C4-2B (cell line): ENCODE results near the gene DCLK1.

ENCODE experiments used
- H3K27ac ChIP-seq: fragments of 450-650 bp; 2 replicates; pipeline ENCODE4 v1.5.1; 2017
- CTCF ChIP-seq: fragments of 450-650 bp; conservative IDR thresholded peaks from 2 replicates; pipeline ENCODE4 v1.5.1; 2017; ENCODE audit warnings: mild to moderate bottlenecking
- ZFX ChIP-seq: fragments of 450-650 bp; IDR thresholded peaks from 2 replicates; pipeline ENCODE4 v1.6.1; 2017

DCLK1 gene

DNA sequence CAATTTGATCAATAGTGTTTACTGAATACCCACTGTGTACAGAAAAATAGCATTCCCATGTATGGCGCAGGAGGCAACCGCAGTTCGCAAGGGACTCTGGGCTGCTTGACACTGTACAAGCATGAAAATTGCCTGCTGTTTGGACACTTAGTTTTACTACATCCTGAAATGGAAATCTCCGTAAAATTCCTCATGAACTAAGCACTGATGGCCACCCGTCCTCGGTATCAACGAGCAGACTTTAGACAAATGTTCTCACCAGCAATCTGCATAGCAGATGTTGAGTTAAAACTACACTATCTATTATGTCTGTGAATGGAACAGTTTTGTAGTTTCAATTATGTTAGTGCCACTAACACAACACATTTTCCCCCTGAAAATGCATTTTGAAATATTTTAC, 294.7 kb downstream of the DCLK1 start:
- no peak overlapping the region for H3K27ac ChIP-seq
- TF ChIP-seq ZFX, result no peak
- TF ChIP-seq CTCF, result no peak

GRCh38 chr13:35835989-35836388, 295.2 kb downstream of the DCLK1 start:
- H3K27ac ChIP-seq, result no peak overlapping the region
- TF ChIP-seq CTCF (no peak), ZFX (no peak)

DNA sequence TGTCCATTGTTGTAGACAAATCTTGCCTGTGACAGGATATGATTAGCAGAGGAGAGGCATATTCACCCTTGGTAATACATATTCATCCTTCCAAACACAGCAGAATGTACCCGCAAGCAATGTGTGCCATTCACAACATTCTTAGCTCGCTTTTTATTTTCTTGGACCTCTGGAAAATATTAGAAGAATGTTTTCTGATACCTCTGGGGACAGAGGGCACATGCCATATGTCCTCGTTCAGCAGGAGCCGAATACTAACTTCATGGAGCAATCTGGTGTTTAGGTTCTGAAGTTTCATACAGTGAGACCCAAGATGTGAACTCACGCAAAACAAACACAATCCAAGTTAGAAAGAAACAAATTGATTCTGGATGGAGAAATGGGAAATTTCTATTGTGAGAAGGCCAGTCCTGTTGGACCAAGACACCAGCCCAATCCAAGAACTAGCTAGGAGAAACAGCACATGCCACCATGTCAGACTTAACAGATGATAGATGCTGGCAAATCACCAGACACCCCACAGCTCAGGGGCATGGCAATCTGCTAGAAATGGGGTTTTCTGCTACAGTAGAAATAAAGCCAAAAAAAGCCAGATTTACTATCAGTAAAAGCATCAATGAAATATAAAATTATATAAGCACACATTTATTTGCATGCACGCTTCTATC, 297.4 kb downstream of the DCLK1 start:
- H3K27ac ChIP-seq, result no peak overlapping the region
- TF ChIP-seq ZFX, result no peak
- no peak for TF ChIP-seq CTCF

- H3K27ac ChIP-seq, result no peak overlapping the region
- TF ChIP-seq ZFX (no peak), CTCF (no peak)
These were observed 298.2 kb downstream of the DCLK1 start for GRCh38 chr13:35833031-35833430.

GRCh38 chr13:35832551-35832950, 298.6 kb downstream of the DCLK1 start:
- TF ChIP-seq CTCF, result no peak
- TF ChIP-seq ZFX, result no peak
- H3K27ac ChIP-seq, result no peak overlapping the region

DNA sequence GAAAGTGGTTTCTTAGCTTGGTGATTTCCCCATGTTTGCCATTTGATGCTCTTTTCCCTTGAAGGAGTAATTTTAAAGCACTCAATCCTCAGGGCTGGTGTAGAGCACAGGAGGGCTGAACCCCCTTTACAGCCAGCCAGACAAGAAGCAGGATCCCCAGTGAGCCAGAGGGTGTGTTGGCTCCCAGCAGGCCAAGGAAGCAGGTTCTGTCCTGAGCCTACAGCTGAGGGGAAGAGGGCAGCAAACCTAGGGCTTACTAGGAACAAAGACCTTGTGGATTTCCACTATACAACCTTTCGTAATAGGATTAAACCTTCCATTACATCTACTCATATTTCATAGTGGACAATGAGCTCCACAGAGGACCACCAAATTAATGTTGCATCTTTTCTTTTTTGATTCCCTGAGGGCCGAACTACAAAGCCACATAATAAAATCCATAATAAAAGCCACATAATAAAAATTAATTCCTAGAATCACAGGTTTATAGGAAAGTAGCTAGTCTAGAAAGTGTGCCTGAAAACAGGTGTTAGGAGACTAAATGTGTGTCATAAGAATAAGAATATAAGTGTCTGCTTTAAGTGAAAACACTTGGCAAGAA, 300.2 kb downstream of the DCLK1 start:
- H3K27ac ChIP-seq, result no peak overlapping the region
- no peak for TF ChIP-seq ZFX
- TF ChIP-seq CTCF, result no peak

GRCh38 chr13:35826626-35827254, 304.4 kb downstream of the DCLK1 start:
- no peak for TF ChIP-seq ZFX
- TF ChIP-seq CTCF, result peak; percentile 87
- no peak overlapping the region for H3K27ac ChIP-seq
